Measurements from ENCODE around the gene NHLH1. TPM values are rescaled to one million over a fixed set of nuclear protein-coding genes. Genes with fewer than 3 reads are reported as not detected.

The NHLH1 gene
- total and polyA plus RNA-seq, 2 of the 13 experiments (the other 11 are each of a cell fraction or from before 2014, with no cell fraction given): 0.11 to 0.57 TPM

- no peak overlapping the region for H3K4me3 ChIP-seq (replicated peaks in 1 of 3; ENCODE audit: insufficient read depth in 1 of 3, low read depth in 2 of 3, low read length in 3 of 3)
- H3K4me2 ChIP-seq (ENCODE audit: low read depth, low read length): no peak overlapping the region
- no peaks in the 10 kb centered on the region; a peak in 2 of 5 replicates for H3K27me3 ChIP-seq (ENCODE audit: control insufficient read depth in 1 of 2, insufficient read depth in 2 of 2, low read length in 2 of 2)
- H3K9ac ChIP-seq (ENCODE audit: insufficient read depth, low read depth, low read length): no peak overlapping the region
- DNase-seq (ENCODE audit: low spot score) (no peak), ATAC-seq (no peak), FAIRE-seq (no peak)
- ChIA-PET CTCF (ENCODE audit: low intra/inter-chr PET ratio, low total read pairs) (no interaction called here), POLR2A (interaction anchor here (1.1 kb wide), 1 partner anchor 13 kb away, joined by 4 read pairs; no protein-coding TSS in a partner anchor)
- no peaks in the 10 kb centered on the region for H4K20me1 ChIP-seq (ENCODE audit: insufficient read depth, low read length)
- no TSS peak for BruUV-seq (replicated peaks)
- H3K27ac ChIP-seq (ENCODE audit: extremely low read length, insufficient read depth, low read length): no peak overlapping the region
- TF ChIP-seq STAT6 (CRISPR knock-in tag; IDR thresholded peaks at IDR 0.05; ENCODE audit: borderline replicate concordance): no peak
- TF ChIP-seq, protein P1, sequence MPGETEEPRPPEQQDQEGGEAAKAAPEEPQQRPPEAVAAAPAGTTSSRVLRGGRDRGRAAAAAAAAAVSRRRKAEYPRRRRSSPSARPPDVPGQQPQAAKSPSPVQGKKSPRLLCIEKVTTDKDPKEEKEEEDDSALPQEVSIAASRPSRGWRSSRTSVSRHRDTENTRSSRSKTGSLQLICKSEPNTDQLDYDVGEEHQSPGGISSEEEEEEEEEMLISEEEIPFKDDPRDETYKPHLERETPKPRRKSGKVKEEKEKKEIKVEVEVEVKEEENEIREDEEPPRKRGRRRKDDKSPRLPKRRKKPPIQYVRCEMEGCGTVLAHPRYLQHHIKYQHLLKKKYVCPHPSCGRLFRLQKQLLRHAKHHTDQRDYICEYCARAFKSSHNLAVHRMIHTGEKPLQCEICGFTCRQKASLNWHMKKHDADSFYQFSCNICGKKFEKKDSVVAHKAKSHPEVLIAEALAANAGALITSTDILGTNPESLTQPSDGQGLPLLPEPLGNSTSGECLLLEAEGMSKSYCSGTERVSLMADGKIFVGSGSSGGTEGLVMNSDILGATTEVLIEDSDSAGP (CRISPR knock-in tag; IDR thresholded peaks at IDR 0.05; ENCODE audit: borderline replicate concordance): no peak
- in situ Hi-C loops (cut with HindIII; ENCODE audit: extremely low pct_ligation_motif_present, low pct_unique_long_range_greater_than_20kb) (no loop called here), intact Hi-C loops (cut with micrococcal nuclease; ENCODE audit: unreplicated experiment) (loop anchor here (10.0 kb wide), 1 partner anchor 176 kb away; the partner anchor contains the start of gene CASQ1)
- H3K79me2 ChIP-seq (ENCODE audit: insufficient read depth, low read length): no peaks in the 10 kb centered on the region
- no peaks in the 10 kb centered on the region for H3K36me3 ChIP-seq (replicated peaks in 1 of 2; ENCODE audit: control insufficient read depth in 1 of 2, insufficient read depth in 2 of 2, low read length in 2 of 2)
- no peak overlapping the region for H2AFZ ChIP-seq (ENCODE audit: low read length)
- no peaks in the 10 kb centered on the region for H3K9me3 ChIP-seq (ENCODE audit: low read length)
- H3K4me1 ChIP-seq (ENCODE audit: insufficient read depth, low read length): peaks cover 15% of the 10 kb centered on the region
These were observed 4.4 kb downstream of the NHLH1 start for GRCh38 chr1:160371346-160371631.

- H3K27me3 ChIP-seq (ENCODE audit: control insufficient read depth in 1 of 2, insufficient read depth in 2 of 2, low read length in 2 of 2): no peaks in the 10 kb centered on the region; a peak in 2 of 5 replicates
- no peak overlapping the region for H3K4me2 ChIP-seq (ENCODE audit: low read depth, low read length)
- H3K79me2 ChIP-seq (ENCODE audit: insufficient read depth, low read length): no peaks in the 10 kb centered on the region
- H3K4me3 ChIP-seq (replicated peaks in 1 of 3; ENCODE audit: insufficient read depth in 1 of 3, low read depth in 2 of 3, low read length in 3 of 3): no peak overlapping the region
- ChIA-PET CTCF (ENCODE audit: low intra/inter-chr PET ratio, low total read pairs) (no interaction called here), POLR2A (no interaction called here)
- BruUV-seq (replicated peaks): no TSS peak
- peaks cover 17% of the 10 kb centered on the region for H3K4me1 ChIP-seq (ENCODE audit: insufficient read depth, low read length)
- H3K9ac ChIP-seq (ENCODE audit: insufficient read depth, low read depth, low read length): no peak overlapping the region
- no peak for ATAC-seq
- H3K36me3 ChIP-seq (replicated peaks in 1 of 2; ENCODE audit: control insufficient read depth in 1 of 2, insufficient read depth in 2 of 2, low read length in 2 of 2): no peaks in the 10 kb centered on the region
- DNase-seq (ENCODE audit: low spot score): no peak
- no peak overlapping the region for H2AFZ ChIP-seq (ENCODE audit: low read length)
- 58% methylated on average over 4 of the region's 4 CpGs for WGBS (ENCODE audit: low lambda C conversion rate)
- intact Hi-C loops (cut with micrococcal nuclease; ENCODE audit: unreplicated experiment) (loop anchor here (10.0 kb wide), 1 partner anchor 177 kb away; the partner anchor contains the start of gene CASQ1), in situ Hi-C loops (cut with HindIII; ENCODE audit: extremely low pct_ligation_motif_present, low pct_unique_long_range_greater_than_20kb) (no loop called here)
- no peak overlapping the region for H3K27ac ChIP-seq (ENCODE audit: extremely low read length, insufficient read depth, low read length)
- no peak for FAIRE-seq
- no peaks in the 10 kb centered on the region for H4K20me1 ChIP-seq (ENCODE audit: insufficient read depth, low read length)
- no peaks in the 10 kb centered on the region for H3K9me3 ChIP-seq (ENCODE audit: low read length)
- TF ChIP-seq ZNF614 (CRISPR knock-in tag; IDR thresholded peaks at IDR 0.05; ENCODE audit: borderline replicate concordance): no peak
- no peak for TF ChIP-seq LBX2 (CRISPR knock-in tag; IDR thresholded peaks at IDR 0.05; ENCODE audit: borderline replicate concordance)
- TF ChIP-seq ZNF432 (CRISPR knock-in tag; IDR thresholded peaks at IDR 0.05; ENCODE audit: borderline replicate concordance): no peak
- no peak for TF ChIP-seq ZNF484 (CRISPR knock-in tag; IDR thresholded peaks at IDR 0.05; ENCODE audit: borderline replicate concordance, low read depth)
- TF ChIP-seq ZNF605 (CRISPR knock-in tag; IDR thresholded peaks at IDR 0.05): no peak
- TF ChIP-seq ZNF569 (CRISPR knock-in tag; IDR thresholded peaks at IDR 0.05; ENCODE audit: borderline replicate concordance): no peak
- TF ChIP-seq ZNF691 (CRISPR knock-in tag; IDR thresholded peaks at IDR 0.05; ENCODE audit: borderline replicate concordance, low read depth): no peak
These were observed 4.9 kb downstream of the NHLH1 start for GRCh38 chr1:160371756-160372155.
